ENCODE results near the gene FGFR2.
"Not testable (repeated sequence)": the region's sequence is repeated elsewhere in the genome, so short reads cannot be mapped to it uniquely, and the experiment has no call there.

Gene FGFR2

GRCh38 chr10:121556455-121556854 is 41.8 kb downstream of the FGFR2 start:
- H3K4me3 ChIP-seq (ENCODE audit: low read depth, low read length), result no peak overlapping the region
- H3K27me3 ChIP-seq, result no peaks in the 10 kb centered on the region
- no peaks in the 10 kb centered on the region for H3K9me3 ChIP-seq
- H3K4me1 ChIP-seq, result no peaks in the 10 kb centered on the region
- no peaks in the 10 kb centered on the region for H3K36me3 ChIP-seq
- no peak for TF ChIP-seq CTCF (IDR thresholded peaks at IDR 0.05; ENCODE audit: low read depth, low read length)
- no peak for DNase-seq

- not testable (repeated sequence) for H3K36me3 ChIP-seq; H3K9me3 ChIP-seq; H3K4me1 ChIP-seq; H3K27me3 ChIP-seq; H3K4me3 ChIP-seq (ENCODE audit: low read depth, low read length); DNase-seq
Measured at GRCh38 chr10:121554916-121555315, 43.3 kb downstream of the FGFR2 start.

DNA sequence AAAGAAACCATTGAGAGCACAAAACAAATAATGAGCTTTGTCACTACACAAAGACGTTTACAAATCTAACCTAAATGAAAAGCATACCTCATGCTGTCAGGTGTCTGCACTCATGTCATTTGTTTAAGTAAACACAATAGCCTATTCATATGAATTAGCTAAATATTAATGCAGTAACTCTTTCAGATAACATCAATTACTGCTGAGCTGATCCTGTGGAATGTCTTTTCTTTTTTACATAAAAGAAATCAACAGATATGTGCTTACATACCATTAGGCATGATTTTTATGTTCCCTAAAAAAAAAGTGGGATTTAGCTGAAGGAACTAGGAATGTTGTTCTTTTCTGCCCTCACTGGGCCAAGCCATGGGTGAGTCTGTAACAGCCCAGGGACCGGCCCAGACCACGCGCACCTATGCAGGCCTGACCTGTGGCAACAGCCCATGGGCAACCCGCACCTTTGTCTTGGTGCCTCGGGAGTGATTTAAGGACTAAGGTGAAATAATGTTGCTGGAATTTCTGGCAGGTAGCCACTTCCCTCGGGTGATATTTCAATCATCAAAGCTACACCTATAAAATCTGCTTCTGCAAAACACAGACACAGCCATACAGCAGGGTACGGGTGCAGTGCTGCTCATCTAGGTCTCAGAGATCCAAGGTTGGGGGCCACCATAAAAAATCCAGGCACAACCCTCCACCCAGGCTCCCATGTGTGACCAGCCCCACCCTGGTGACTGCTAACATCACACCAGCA is 44.6 kb downstream of the FGFR2 start:
- Histone ChIP-seq H3K4me1 (no peaks in the 10 kb centered on the region), H3K27me3 (no peaks in the 10 kb centered on the region)

GRCh38 chr10:121552746-121553145 is 45.5 kb downstream of the FGFR2 start:
- Histone ChIP-seq H3K4me1 (no peaks in the 10 kb centered on the region), H3K36me3 (no peaks in the 10 kb centered on the region)
- no peak for DNase-seq

More for the DNA sequence above, 44.6 kb downstream of the FGFR2 start:
- Histone ChIP-seq H3K36me3 (no peaks in the 10 kb centered on the region), H3K9me3 (no peaks in the 10 kb centered on the region), H3K4me3 (ENCODE audit: low read depth, low read length) (no peak overlapping the region)
- DNase-seq, result no peak
- no peak for TF ChIP-seq CTCF (IDR thresholded peaks at IDR 0.05; ENCODE audit: low read depth, low read length)

GRCh38 chr10:121551210-121551885 is 46.9 kb downstream of the FGFR2 start:
- H3K9me3 ChIP-seq, result no peaks in the 10 kb centered on the region
- no peaks in the 10 kb centered on the region for H3K27me3 ChIP-seq
- H3K36me3 ChIP-seq, result no peaks in the 10 kb centered on the region
- DNase-seq, result no peak
- H3K4me1 ChIP-seq, result no peaks in the 10 kb centered on the region
- no peak overlapping the region for H3K4me3 ChIP-seq (ENCODE audit: low read depth, low read length)
- TF ChIP-seq CTCF (IDR thresholded peaks at IDR 0.05; ENCODE audit: low read depth, low read length), result no peak

More at GRCh38 chr10:121552746-121553145, 45.5 kb downstream of the FGFR2 start:
- H3K27me3 ChIP-seq, result no peaks in the 10 kb centered on the region
- TF ChIP-seq CTCF (IDR thresholded peaks at IDR 0.05; ENCODE audit: low read depth, low read length), result no peak
- H3K9me3 ChIP-seq, result no peaks in the 10 kb centered on the region
- no peak overlapping the region for H3K4me3 ChIP-seq (ENCODE audit: low read depth, low read length)

DNA sequence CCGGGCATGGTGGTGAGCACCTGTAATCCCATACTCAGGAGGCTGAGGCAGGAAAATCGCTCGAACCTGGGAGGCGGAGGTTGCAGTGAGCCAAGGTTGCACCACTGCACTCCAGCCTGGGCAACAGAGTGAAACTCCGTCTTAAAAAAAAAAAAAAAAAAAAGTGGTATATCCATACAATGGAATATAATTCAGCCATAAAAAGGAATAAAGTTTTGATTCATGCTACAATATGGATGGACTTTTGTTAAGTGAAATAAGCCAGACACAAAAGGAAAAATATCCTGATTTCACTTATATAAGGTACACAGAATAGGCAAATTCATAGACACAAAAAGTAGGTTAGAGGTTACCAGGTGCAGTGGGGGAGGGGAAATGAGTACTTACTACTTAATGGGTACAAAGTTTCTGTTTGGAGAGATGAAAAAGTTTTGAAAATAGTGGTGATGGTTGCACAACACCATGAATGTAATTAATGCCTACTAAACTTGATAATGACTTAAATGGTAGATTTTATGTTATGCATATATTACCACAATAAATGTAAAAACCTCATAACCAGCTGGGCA is 53.9 kb downstream of the FGFR2 start:
- Histone ChIP-seq H3K4me1 (no peaks in the 10 kb centered on the region), H3K9me3 (no peaks in the 10 kb centered on the region), H3K4me3 (ENCODE audit: low read depth, low read length) (no peak overlapping the region), H3K36me3 (no peaks in the 10 kb centered on the region), H3K27me3 (no peaks in the 10 kb centered on the region)
- DNase-seq, result no peak
- TF ChIP-seq CTCF (IDR thresholded peaks at IDR 0.05; ENCODE audit: low read depth, low read length), result no peak

Data from BE2C (cell line).